GM21381 (cell line): ENCODE results near the gene IFITM1.
"Not testable (repeated sequence)": the region's sequence is repeated elsewhere in the genome, so short reads cannot be mapped to it uniquely, and the experiment has no call there.

Experiments used
- ATAC-seq: cut with Tn5 transposase; IDR thresholded peaks from one replicate; pipeline ENCODE4 v1.9.1; 2021; ENCODE audit warnings: mild to moderate bottlenecking, moderate library complexity; ENCODE audit not compliant: unreplicated experiment

The IFITM1 gene

DNA sequence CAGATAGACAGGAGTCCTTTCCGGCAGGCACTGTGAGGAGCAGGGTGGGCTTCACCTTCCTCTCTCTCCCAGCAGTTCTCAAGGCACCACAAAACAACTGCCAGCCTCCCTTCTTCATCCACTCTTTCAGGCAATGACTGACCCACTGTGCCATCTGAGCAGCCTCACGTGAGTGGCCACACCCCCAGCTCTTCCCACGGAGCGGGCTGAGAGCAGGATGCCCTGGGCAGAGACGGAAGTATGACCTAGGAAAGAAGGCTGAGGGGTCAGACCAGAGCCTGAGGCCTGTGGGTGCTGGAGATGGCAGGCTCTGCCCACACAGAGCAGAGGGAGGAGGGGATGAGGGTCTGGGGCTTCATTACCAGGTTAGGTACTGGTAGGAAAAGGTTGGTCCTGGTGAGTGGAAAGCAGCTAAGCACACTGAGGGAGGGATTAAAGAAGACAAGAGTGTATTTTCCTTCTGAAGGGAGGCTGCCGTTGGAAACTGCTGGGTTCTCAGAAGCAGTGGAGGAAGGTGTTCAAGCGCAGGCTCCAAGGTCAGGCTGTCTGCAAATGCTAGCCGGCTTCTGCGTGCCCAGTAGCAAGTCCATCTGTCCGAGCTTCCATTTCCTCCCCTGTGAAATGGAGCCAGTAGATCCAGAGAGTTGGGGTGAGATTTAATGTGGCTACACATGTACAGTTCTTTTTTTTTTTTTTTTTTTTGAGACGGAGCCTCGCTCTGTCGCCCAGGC lies 31.0 kb upstream of the IFITM1 start:
- ATAC-seq, result no peak

DNA sequence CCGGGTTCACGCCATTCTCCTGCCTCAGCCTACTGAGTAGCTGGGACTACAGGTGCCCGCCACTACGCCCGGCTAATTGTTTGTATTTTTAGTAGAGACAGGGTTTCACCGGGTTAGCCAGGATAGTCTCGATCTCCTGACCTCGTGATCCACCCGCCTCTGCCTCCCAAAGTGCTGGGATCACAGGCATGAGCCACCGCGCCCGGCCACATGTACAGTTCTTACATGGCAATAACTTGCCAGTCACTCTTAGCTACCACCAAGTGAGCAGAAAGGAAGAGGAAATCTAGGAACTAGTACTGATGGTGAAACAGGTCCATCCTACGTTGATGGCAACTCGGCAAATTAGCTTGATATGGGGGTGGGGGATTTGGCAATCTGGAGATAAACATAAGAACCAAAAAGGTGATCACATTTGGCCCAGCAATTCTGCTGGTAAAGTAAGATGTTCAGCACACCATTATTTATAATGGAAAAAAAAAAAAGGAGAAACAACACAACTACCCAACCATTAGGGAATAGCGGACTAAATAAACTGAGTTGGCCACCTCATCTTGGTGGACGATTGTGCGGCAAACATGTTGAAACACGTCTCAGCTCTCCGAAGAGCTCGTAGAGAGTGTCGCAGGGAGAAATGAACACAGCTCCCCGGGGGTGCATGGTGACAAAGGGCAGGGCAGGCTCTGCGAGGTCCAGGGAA lies 30.3 kb upstream of the IFITM1 start:
- no peak for ATAC-seq

DNA sequence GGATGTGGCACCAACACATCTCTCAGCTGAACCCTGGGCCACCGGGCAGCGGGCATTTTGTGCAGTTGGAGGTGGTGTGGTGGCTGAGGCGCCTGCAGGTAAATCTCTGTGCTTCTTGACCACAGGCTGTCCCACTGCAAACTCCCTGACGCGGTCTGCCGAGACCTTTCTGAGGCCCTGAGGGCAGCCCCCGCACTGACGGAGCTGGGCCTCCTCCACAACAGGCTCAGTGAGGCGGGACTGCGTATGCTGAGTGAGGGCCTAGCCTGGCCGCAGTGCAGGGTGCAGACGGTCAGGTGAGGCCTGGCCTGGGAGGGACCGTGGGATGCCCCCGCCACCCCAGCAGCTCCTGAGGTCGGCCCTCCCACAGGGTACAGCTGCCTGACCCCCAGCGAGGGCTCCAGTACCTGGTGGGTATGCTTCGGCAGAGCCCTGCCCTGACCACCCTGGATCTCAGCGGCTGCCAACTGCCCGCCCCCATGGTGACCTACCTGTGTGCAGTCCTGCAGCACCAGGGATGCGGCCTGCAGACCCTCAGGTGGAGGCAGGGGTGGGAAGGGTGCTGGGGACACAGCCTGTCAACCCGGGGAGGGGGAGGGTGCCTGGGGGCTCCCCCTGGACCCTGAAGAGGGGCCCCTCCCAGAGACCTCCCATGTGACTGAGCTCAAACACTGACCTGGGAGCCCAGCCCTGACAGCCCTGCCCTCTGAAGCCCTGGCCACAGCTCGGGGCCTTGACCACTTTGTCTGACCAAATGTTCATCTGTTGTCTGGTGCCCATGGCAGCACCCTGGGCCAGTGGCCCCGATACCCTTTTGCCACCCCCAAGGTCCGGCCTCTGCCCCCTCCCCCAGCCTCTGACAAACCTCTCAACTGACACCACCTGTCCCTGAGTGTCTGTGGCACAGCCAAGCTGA lies 29.5 kb upstream of the IFITM1 start:
- no peak for ATAC-seq

DNA sequence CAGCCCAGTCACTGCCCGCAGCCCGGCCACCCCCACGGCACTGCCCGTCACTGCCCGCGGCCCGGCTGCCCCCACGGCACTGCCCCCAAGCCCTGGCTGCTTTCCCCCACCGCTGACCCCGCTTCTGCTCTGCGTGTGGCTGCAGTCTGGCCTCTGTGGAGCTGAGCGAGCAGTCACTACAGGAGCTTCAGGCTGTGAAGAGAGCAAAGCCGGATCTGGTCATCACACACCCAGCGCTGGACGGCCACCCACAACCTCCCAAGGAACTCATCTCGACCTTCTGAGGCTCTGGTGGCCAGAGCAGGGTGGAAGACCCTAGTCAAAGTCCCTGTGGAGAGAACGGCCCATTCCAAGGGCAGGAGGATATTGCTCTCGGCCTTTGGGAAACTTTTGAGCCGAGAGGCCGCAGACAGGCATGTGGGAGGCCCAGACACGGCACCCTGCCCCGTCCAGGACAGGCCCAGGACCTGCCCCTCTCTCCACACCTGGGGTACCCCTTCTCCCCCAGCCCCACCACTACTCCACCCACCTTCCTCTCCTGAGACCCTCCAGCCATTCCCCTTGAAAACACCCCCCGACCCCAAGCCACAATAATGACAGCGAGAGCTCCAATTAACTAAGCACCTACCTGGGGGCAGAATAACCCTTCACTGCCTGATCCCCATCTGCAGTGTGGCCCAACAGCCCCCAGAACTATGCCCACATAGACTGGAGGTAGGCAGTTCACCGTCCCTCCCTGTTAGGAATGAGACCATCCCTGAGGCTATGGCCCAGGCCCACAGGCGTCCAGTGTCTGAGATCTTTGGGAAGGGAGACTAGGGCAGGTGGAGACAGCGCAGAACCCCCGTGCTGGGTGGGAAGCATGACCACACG lies 28.6 kb upstream of the IFITM1 start:
- no peak for ATAC-seq

DNA sequence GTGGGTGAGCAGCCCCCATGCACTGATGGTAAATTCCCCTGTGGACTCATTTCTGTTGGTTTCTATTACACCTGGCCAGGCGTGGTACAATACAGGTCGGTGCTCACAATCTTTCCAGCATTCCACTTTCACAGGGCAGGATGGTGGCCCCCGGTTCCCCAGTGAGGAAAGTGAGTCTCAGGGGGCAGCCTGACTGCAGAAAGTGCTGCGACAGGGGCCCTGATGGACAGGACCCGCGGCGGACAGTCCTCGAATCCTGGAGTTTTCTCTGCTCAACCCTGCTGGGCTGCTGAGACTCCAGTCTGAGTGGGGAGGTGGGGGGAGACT lies 28.0 kb upstream of the IFITM1 start:
- no peak for ATAC-seq

DNA sequence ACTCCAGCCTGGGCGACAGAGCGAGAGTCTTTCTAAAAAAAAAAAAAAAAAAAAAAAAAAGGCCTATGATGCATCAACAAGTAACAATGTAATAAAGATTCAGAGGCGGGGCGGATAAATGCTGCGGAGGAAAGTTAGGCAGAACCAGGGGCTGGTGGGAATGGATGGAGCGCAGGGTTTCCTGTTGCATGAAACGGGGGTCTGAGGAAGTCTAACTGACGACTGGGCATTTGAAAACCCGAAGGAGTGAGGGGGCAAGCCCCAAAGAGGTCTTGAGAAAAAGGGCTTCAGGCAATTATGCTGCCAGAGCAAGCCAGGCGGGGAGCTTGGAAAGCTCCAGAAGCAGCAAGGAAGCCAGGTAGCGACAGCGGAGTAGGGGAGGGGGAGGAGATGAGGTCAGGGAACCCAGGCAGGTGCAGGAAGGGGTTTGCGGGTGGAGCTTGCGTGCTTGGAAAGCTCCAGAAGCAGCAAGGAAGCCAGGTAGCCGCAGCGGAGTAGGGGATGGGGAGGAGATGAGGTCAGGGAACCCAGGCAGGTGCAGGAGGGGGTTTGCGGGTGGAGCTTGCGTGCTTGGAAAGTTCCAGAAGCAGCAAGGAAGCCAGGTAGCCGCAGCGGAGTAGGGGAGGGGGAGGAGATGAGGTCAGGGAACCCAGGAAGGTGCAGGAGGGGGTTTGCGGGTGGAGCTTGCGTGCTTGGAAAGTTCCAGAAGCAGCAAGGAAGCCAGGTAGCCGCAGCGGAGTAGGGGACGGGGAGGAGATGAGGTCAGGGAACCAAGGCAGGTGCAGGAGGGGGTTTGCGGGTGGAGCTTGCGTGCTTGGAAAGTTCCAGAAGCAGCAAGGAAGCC lies 26.6 kb upstream of the IFITM1 start:
- not testable (repeated sequence) for ATAC-seq

DNA sequence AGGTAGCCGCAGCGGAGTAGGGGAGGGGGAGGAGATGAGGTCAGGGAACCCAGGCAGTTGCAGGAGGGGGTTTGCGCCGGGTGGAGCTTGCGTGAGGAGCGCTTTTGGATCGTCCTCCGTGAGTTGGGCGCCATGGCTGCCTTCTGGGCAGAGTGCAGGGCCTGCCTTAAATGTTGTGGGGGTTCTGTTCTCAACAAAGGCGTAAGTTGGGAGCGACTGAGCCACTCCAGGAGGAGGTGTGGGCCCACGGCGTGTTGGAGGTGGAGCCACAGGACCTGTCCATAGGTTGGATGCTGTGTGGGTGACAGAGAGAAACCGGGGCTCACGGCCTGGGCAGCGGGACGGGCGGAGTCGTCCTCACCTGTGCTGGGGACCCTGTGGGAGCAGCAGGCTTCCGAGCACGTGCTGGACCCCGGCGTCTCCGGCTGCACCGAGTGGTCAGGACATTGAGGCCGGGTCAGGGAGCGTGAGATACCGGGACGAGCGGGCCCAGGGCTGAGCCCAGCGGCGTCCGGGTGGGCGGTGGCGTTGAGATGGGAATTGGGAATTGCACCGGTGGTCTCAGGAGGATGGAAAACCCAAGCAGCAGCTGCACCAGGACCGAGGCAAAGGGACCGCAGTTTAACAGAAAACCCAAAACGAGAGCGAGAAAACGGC lies 25.9 kb upstream of the IFITM1 start:
- no peak for ATAC-seq

DNA sequence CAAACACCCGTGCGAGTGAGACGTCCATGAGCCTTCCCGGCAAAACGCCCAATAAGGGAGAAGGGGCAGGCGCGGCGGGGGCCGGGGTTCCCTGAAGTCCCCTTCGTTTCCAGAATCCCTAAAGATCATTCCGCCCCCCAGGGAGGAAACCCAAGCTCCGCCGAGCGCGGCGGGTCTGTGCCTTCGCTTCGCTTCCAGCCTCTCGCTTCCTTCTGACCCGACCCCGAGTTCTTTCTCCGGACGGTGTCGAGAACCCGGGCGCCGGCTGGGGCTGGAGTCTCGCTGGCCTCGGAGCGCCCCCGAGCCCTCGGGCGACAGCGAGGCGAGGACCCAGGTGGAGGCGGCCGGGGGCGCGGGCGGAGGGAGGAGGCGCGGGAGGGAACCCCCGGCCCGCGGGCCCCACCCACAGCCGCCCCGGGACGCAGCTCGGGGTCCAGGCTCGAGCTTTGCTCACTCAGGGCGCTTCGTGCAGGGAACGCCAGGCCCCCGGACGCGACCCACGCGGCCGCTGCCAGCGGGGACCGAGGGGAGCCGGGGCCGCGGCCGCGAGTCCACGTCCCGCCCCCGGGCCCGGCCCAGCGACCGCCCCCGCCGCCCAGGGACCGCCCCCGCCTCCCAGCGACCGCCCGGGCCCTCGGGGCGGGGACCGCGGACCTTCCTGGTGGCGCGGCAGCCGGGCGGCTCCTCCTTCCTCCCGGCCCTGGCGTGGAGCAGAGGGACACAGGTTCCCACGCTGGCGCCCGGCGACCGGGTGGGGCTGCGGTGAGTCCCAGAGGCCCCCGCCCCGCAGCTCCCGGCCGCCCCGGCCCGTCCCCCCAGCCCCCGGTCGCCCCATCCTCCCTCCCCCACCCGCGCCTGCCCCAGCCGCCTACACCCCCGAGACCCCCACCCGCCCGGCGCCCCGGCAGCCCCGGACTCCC lies 25.1 kb upstream of the IFITM1 start, which contains the start of gene PGGHG:
PGGHG (plus strand) TSS at position 649 of the 920 bp plus-strand sequence. CDS start 691 bp downstream, outside the sequence.
- ATAC-seq, result peak; percentile 70

DNA sequence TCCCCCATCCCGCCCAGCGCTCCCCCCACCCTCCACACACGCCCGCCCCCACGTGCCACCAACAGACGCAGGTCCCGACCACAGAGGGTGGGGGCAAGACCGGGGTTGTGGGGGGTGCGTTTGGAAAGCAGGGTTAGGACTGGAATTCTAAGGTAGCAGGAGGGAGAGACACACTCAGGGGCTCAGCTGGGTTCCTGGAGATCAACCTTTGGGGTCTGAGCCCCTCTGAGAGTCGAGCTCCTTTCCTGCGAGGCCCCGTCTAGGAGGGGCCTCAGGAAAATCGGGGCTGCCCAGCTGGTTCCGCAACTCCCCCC lies 24.5 kb upstream of the IFITM1 start:
- ATAC-seq, result no peak

DNA sequence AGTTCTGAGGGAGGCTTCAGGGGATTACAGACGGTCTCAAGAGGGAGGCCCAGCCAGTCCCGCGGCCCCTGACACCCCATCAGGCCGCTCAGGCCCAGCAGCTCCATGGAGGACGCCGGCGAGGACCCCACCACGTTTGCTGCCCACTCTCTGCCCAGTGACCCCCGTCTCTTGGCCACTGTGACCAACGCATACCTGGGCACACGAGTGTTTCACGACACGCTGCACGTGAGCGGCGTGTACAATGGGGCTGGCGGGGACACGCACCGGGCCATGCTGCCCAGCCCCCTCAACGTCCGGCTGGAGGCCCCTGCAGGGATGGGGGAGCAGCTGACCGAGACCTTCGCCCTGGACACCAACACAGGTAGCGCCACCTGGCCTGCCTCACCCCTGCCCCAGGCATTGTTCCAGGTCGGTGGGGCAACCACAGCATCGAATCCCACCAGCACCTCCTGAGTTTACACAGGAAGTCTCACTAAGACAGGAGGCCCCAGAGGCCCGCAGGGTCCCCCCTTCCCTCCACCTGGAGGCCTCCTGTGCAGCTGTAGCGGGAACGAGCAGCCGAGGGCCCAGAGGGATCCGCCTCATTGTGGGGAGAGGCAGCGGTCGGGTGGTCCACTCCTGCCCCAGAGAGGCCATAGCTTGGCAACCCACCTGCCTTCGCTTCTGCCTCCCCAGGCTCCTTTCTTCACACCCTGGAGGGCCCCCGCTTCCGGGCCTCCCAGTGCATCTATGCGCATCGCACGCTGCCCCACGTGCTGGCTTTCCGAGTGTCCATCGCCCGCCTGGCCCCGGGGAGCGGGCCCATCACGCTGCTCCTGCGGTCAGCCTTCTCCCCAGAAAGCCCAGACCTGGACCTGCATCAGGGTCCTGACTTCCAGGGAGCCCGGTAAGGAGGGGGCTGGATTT lies 23.9 kb upstream of the IFITM1 start:
- ATAC-seq, result no peak

DNA sequence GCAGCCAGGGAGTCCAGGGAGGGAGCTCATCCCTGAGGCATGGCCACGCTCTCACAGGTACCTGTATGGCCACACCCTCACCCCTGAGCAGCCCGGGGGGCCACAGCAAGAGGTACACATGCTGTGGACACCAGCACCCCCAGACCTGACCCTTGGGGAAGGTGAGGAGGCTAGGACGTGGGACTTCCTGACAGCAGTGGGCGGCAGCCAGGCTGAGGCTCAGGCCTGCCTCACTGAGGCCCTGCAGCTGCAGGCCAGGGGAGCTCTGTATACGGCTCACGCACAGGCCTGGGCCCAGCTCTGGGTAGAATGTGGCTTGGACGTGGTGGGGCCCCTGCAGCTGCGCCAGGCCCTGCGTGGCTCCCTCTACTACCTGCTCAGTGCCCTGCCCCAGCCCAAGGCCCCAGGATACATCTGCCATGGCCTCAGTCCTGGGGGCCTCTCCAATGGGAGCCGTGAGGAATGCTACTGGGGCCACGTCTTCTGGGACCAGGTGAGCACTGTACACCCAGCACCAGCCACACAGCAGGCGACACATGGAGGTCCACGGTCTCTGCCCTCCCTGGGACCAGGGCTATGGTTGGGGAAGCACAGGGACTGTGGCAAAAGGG lies 23.1 kb upstream of the IFITM1 start:
- no peak for ATAC-seq

DNA sequence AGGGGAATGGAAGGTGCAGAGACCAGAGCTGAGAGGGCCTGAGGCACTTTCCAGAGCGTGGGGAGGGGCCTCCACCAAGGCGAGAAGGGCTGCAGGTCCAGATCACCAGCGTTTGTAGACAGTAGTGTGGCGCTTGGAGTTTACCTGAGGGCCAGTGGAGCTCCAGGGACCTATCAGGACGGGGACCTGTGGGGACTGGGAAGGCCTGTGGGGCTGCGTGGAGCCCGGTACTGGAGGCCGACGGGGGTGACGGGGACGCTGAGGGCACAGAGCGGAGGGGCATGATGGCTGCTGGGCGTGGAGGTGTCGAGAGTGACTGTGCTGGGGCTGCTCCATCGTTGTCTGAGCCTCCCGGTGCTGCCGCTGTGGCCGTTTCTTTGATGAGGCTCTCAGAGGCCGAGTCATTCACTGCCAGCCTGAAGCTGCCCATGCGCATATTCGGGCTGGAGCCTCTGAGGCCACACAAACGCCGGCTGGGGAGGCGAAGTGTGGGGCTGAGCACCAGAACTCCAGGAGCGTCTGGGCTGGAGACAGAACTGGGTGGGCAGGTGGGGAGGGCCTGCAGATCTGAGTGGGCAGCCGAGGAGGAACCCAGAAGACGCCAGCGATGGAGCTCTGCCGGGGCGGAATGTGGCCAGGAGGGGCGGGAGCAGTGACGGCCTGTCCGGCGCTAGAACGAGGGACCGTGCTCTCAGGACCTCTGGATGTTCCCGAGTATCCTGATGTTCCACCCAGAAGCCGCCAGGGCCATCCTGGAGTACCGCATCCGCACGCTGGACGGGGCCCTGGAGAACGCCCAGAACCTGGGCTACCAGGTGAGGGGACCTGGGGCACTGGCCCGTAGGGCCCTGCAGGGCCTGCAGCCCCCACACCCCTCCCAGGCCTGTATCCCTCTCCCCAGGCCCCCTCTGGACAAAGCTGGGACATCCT lies 22.3 kb upstream of the IFITM1 start:
- ATAC-seq, result no peak

DNA sequence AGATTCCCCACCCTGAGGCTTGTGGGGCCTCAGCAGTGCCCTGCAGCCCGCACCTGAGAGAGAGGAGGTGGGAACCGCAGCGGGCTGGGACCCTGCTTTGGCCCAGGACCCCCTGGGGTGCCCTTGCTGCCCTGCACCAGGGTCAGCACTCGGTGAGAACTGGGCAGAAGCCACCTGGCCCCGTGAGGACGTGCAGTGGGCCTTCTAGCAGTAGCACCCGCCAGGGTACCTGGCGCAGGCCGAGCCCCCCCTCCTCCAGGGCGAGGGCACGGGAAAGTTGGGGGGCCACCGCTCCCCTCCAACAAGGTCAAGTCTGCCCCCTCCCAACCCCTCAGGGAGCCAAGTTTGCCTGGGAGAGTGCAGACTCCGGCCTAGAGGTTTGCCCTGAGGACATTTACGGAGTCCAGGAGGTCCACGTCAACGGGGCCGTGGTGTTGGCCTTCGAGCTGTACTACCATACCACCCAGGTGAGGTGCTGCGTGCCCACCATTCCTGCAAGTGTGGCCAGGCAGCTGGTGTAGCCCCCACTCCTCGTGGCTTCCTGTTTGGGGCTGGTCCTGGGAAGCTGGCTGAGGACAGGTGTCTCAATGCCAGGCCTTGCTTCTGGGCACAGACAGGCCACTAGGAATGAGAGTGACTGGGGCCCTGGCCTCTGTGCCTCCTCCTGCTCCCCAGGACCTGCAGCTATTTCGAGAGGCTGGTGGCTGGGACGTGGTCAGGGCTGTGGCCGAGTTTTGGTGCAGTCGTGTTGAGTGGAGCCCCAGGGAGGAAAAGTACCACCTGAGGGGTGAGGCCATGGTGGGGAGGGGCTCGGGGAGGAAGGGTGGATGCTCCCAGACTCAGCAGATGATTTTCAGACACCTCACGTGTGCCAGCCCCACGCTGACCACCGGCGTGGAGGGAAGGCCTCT lies 21.4 kb upstream of the IFITM1 start:
- ATAC-seq, result no peak

DNA sequence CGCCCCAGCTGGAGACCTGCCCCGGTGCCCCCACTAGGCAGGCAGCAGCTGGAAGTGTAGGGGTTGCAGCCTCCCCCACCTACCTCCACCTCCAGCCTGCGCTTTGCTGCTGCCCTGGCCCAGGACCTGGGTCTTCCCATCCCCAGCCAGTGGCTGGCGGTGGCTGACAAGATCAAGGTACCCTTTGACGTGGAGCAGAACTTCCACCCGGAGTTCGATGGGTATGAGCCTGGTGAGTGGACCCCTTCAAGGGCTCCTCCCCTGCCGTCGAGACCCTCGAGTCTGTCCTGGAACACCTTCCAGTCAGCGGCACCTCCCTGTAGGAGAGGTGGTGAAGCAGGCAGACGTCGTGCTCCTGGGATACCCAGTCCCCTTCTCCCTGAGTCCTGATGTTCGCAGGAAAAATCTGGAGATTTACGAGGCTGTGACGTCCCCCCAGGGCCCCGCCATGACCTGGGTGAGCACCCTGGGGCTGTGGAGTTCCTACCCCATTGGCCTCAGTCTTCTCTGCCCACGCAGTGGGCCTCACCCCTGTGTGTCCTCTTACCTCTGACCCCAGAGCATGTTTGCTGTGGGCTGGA lies 20.5 kb upstream of the IFITM1 start:
- no peak for ATAC-seq
